GM21360 (cell line): ENCODE measurements around the gene COPG2.
"Not testable (repeated sequence)": the region's sequence is repeated elsewhere in the genome, so short reads cannot be mapped to it uniquely, and the experiment has no call there.

ENCODE experiments used
- ATAC-seq: cut with Tn5 transposase; IDR thresholded peaks from one replicate; pipeline ENCODE4 v1.9.1; 2021; ENCODE audit warnings: mild to moderate bottlenecking, moderate library complexity; ENCODE audit not compliant: unreplicated experiment

Gene COPG2

DNA sequence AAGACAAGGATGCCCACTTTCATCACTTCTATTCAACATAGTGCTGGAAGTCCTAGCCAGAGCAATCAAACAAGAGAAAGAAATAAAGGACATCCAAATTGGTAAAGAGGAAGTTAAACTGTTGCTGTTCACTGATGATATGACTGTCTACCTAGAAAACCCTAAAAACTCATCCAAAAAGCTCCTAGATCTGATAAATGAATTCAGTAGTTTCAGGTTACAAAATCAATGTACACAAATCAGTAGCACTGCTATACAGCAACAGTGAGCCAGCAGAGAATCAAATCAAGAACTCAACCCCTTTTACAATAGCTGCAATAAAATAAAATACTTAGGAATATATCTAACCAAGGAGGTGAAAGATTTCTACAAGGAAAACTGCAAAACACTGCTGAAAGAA is 98.4 kb downstream of the COPG2 start:
- not testable (repeated sequence) for ATAC-seq

DNA sequence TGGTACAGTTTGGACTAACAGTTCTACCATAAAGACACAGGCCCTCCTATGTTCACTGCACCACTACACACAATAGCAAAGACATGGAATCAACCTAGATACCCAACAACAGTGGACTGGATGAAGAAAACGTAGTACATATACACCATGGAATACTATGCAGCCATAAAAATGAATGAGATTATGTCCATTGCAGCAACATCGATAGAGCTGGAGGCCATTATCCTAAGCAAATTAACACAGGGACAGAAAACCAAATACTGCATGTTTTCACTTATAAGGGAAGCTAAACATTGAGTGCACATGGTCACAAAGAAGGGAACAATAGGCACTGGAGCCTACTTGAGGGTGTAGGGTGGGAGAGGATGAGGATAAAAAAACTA is 101.7 kb downstream of the COPG2 start:
- ATAC-seq, result no peak

DNA sequence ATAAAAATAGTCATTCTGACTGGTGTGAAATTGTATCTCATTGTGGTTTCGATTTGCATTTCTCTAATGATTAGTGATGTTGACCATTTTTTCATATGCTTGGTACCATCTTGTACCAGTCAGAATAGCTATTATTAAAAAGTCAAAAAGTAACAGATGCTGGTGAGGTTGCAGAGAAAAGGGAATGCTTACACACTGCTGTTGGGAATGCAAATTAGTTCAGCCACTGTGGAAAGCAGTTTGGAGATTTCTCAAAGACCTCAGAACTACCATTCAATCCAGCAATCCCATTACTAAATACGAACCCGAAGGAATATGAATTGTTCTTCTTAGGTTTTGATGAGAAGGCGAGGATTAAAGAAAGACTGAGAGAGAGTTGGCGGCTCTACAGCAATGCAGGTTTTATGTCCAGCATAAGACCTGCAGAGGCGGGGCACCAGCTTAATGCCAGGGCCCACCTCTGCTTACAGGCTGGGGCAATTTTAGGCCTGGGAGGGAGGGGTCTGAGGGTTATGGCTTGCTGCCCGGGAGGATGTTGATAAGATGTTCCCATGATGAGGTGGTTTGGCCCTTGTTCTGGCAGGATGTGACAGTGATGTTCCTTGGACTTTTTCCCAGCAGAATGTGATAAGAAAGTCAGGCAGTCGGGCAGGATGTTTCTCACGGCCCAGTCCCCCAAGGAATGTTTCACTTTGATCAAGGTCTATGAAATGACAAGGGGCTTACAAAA is 102.2 kb downstream of the COPG2 start:
- no peak for ATAC-seq

DNA sequence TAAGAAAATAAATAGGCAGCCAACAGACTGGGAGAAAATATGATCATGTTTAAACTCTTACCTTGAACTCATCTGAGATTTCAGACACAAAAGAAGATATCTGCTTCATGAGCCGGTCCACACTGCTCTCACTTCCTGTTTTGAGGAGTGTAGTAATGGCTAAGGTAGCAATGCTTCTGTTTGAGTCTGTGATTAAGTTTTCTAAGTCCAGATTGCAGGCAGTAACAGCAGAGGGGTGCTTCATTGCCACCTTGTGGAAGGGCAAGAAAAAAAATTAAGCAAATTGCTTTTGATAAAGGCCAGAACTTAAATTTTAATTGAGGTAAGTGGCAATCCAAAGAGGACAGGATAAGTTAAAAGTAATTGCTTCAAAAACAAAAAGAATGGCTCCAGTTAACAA is 107.6 kb downstream of the COPG2 start:
- ATAC-seq, result peak; percentile 92

DNA sequence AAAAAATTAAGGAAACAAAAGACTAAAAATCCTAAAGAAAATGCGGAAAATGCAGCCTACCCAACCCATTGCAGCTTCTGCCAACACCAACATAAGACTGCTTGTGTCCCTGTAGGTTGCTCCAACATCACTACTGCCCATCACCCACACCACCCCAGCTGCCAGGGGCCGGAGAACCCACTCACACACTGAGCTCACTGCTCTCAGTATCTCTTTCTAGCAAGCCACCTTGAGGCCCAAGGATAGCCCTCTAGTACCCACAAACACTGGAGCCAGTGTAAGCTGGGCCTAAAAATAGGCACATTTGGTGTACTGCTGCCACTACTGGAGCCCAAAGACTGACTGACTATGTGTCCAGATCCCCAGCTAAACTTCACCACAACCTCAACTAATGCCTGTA is 109.4 kb downstream of the COPG2 start:
- ATAC-seq, result no peak

DNA sequence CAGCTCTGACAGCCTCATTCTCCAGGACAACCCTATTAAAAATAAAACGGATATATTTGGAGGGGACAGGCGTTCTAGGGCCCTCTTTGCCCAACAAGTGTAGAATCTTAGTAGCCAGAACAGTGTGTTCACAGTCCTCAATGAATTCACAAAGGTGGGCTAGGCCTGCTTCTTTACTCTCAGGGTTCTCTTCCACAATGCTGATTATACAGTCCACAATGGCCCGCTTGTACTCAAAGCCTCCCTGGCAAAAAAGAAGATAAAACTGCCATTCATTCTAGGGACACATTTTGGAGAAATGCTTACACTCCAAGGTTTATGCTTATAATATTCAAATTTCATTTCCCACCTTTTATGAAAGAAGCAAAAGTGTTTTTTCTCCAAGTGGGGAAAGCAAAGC is 114.1 kb downstream of the COPG2 start:
- ATAC-seq, result no peak

DNA sequence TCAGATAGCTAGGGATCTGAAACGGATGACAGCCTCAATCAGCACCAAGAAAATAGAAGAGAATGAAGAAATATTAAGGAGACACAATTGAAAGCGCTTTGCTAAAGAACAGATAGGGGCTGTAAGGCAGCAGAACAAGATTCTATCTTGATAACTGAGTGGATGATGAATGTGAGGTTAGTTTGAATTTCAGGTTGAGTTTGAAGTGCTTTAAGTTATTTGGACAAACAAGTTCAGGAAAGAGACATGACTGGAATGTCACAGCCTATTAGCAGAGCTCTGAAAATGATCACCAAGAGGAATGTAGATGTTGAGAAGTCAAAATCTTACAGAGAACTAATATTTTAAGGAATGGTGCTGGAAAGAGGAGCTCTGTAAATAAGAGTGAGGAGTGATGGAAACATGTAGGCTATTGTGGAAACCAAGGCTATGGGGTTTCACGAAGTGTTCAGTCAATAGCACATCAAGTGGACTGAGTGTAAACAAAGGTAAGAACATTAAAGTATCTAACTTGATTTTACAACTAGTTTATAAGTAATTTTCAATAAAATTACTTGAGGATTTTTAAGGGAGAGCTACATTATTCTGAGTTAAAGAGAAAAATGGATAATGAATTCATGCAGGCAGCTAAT is 115.0 kb downstream of the COPG2 start:
- no peak for ATAC-seq

DNA sequence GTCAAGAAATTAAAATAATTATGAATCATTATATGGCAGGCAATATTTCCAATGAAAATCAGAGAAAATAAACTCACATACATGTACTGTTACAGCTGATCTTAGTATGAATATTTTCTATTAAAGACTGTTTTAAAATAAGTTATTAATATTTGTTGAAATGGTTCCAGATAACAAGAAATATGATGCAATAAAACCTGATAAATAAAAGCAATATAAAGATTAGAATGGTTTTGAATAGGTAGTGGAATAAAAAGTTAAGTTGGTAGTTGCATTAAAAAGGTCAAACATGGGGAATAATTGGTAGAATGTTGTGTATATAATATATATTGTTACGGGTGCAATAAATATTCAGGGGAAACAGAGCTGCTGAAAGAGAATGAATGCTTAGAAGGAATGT is 124.2 kb downstream of the COPG2 start:
- no peak for ATAC-seq

DNA sequence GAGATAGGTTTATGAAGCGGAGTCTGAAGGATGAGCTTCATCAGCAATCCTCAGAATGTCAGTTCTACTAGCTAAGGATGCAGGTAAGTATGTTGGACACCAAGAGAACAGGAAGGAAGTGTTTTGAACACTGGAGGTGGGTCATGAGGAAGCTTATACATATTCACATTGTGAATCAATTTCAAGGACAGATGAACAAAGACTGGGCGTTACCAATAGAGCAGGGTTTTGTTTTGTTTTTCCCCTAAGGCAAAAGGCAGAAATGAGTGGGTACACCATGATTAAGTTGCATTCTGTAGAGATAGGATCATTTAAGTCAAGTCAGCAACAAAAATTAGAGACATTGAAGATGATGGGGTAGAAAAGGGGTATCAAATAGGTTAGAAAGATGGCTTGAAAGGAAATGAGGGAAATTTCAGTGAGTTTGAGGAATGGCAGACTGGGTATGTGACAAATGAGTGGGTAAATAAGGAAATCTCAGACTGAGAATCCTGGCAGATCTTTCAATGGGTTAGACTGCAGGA is 125.0 kb downstream of the COPG2 start:
- ATAC-seq, result no peak

DNA sequence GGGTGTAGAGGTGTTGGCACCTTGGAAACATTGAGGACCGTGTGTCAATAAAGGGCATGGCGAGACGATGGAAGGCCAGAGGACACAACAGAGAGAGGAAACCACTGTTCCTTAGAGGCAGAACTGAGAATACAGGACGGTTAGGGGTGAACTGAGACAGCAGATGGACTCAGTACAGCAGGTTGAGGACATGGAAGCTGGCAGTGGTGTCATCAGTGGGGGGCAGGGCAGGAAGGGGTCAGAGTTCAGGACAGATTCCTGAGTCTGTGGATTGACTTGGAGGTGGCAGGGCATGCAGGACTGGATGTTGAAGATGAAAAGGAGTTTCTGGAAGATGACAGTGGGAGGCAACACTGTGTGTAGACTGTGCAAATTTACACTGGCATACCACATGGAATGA is 126.3 kb downstream of the COPG2 start:
- not testable (repeated sequence) for ATAC-seq

DNA sequence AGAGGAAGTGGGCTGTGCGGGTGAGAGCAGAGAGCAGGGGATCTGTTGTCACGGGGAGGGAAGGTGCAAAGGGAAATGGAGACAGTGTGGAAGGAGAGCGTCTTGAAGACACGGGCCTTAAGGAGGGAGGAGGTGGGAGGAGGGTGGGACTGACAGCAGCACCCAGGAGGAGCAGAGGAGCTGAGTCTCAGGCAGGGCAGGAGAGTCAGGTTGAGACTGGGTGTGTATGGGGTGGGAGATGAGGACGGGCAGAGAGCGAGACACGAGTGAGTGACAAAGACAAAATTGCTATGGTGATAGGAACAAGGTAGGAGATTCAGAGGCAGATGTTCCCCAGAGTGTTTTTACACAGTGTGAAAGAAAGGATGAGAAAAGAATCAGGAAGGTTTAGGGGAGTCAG is 127.3 kb downstream of the COPG2 start:
- not testable (repeated sequence) for ATAC-seq

DNA sequence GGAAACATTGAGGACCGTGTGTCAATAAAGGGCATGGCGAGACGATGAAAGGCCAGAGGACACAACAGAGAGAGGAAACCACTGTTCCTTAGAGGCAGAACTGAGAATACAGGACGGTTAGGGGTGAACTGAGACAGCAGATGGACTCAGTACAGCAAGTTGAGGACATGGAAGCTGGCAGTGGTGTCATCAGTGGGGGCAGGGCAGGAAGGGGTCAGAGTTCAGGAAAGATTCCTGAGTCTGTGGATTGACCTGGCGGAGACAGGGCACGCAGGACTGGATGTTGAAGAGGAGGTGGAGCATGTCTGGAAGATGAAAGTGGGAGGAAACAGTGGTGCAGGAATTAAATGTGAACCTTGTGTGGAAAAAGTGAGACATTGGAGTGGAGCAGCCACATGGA is 130.7 kb downstream of the COPG2 start:
- ATAC-seq, result not testable (repeated sequence)

DNA sequence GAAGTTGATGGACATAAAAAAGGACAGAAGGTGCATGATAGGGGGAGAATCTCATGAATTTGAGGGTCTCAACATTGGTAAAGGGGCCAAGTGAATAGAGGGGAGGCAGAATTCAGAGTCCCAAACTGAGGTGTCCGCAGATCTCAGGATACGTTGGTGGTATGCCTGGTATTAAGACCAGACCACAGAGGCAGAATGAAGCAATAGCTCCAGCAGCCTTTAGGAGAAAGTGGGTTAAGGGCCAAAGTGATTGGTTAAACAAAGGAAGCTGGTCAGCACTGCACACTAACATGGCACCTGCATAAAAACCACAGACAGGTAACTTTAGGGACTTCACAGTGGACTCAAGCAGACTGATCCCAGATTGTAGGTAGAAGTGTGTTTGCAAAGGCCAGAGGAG is 139.1 kb downstream of the COPG2 start:
- no peak for ATAC-seq

DNA sequence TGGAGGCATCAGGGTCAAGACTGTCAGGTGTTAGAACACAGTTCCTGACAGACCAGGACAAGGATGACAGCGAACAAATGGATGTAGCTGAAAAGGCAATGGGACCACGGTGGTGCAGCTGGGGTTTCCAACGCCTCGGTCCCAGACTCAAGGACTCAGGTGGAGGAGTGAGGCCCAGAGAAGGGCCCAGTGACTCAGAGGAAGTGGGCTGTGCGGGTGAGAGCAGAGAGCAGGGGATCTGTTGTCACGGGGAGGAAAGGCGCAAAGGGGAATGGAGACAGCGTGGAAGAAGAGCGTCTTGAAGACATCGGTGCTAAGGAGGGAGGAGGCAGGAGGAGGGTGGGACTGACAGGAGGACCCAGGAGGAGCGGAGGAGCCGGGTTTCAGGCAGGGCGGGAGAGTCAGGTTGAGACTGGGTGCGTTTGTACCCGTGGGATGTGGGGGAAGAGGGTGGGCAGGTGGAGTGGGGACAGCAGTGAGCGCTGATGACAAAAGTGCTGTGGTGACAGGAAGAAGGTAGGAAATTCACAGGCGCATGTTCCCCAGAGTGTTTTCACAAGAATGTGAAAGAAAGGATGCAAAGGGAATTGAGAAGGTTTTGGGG is 140.7 kb downstream of the COPG2 start:
- not testable (repeated sequence) for ATAC-seq

DNA sequence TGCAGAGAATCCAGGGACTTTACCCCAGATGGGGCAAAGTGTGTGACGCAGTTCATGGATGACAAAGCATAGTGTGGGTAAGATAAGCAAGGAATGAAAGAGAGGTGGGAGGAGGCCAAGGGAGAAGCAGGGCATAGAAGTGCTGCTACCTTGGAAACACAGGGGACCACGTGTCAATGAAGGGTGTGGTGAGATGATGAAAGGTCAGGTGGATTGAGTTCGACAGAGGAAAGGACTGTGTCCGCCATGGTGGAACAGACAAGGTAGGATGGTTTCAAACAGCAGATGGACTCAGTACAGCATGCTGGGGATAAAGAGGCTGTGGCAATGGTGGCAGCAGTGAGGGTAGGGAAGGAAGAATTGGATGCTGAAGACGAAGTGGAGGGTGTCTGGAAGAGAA is 143.9 kb downstream of the COPG2 start:
- ATAC-seq, result no peak

DNA sequence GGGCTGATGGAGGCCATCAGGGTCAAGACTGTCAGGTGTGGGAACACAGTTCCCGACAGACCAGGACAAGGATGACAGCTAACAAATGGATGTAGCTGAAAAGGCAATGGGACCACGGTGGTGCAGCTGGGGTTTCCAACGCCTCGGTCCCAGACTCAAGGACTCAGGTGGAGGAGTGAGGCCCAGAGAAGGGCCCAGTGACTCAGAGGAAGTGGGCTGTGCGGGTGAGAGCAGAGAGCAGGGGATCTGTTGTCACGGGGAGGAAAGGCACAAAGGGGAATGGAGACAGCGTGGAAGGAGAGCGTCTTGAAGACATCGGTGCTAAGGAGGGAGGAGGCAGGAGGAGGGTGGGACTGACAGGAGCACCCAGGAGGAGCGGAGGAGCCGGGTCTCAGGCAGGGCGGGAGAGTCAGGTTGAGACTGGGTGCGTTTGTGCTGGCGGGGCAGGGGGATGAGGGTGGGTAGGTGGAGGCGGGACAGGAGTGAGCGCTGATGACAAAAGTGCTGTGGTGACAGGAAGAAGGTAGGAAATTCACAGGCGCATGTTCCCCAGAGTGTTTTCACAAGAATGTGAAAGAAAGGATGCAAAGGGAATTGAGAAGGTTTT is 144.9 kb downstream of the COPG2 start:
- not testable (repeated sequence) for ATAC-seq

DNA sequence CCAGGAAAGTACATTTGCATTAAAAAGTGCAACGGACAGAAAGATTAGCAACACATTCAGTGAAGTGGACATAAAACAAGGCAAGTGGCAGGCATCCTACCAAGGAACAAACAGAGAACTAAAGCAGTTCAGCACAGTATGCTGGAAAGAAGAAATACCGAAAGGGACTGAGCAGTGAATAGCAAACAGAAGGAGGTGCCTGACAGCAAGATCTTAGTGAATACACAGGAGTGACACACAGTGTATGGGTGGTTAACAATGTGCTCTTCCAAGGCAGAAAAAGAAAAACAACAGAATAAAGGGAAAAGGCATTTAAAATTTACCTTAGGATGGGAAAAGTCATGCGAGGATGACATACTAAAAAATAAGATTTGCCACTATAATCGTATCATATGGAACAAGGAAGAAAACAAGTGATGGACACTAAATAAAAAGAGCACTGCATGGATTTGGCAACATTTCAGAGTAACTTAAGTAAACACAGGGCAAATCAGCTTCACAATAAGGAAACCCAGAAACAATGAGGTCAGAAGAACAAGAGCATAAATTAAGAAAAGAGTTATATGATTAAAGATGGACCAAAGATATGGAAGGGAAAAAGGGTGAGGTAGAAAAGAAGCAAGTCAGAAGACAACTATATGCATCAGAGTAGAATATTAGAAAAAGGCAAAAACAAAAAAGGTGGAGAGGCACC is 147.1 kb downstream of the COPG2 start:
- no peak for ATAC-seq

DNA sequence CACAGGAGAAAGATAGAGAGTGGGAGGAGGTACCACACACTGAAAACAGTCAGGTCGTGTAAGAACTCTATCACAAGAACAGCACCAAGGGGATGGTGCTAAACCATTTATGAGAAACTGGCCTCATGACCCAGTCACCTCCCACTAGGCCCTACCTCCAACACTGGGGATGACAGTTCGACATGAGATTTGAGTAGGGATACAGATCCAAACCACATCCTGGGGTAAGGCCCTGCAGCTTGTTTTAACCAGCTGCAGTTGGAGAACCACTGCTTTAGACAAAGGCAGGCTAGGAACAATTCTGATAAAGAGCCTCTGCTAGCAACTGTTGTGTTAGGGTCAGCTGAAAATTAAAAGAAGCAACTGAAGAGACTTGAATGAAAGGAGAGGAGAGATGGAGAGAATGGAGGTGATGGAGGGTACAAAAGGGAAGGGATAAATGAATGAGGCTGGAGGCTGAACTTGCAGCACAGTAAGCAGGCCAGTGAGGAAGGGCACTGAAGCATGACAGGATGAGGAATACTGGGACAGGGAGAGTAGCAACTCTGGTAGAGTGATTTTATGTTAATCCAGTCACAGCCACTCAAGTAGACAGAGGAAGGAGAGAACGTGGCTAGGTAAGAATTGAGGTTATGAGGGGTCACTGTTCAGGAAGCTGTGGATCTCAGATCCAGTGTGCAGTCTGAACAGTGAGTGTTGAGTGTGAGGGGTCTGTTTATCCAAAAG is 153.1 kb downstream of the COPG2 start:
- no peak for ATAC-seq

DNA sequence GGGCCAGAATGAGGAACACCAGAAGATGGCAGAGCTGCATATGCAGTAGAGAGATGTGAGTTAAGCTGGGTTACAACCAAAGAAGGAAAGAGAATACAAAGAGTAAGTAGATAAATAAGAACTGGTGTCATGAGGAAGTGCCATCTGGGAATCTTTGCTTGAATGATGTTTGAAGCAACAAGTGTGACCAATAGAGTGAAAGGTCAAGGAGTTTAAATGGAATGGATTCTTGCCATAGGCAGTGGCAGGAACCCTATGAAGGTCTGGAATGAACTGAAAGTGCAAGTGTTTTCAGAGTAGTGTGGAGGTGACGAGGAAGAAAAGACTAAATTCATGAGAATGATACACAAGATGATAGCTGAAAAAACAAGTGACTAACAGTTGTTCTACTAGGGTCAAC is 155.1 kb downstream of the COPG2 start:
- no peak for ATAC-seq

DNA sequence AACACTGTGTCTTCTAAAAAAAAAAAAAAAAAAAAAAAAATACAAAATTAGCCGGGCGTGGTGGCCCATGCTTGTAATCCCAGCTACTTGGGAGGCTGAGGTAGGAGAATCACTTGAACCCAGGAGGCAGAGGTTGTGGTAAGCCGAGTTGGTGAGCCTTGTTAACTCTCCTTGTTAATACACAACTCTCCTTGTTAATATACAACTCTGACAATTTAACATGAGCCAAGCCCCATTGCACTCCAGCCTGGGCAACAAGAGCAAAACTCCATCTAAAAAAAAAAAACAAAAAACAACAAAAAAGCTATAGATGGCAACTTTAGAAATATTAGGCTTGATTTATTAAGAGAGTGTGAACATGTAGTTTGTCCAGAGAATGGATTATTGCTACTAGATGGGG is 156.5 kb downstream of the COPG2 start:
- not testable (repeated sequence) for ATAC-seq
